ENCODE results near the gene LRRC36. TPM values are rescaled to one million over a fixed set of nuclear protein-coding genes. Genes with fewer than 3 reads are reported as not detected.
A peak's percentile ranks its signal among the peaks of the same experiment; 100 is the strongest.

LRRC36 gene
- total and polyA plus RNA-seq, 2 of the 13 experiments (the other 11 are each of a cell fraction or from before 2014, with no cell fraction given): 0.12 to 0.15 TPM

GRCh38 chr16:67415872-67416793 lies 89.5 kb downstream of the LRRC36 start, which contains the start of gene ZDHHC1 (continued):
- no peak for TF ChIP-seq USF2 (IDR thresholded peaks at IDR 0.05; ENCODE audit: low read depth, low read length)
- no peak for TF ChIP-seq USF2 (CRISPR knock-in tag; IDR thresholded peaks at IDR 0.05; ENCODE audit: borderline replicate concordance)
- peak; percentile 58; the same call in 1 of the 2 replicates for TF ChIP-seq ZNF354B (CRISPR knock-in tag; IDR thresholded peaks at IDR 0.05)
- no peak for TF ChIP-seq PTBP1 (IDR thresholded peaks at IDR 0.05; ENCODE audit: low read depth, low read length, poor library complexity, severe bottlenecking)
- TF ChIP-seq TMF1 (CRISPR knock-in tag; IDR thresholded peaks at IDR 0.05; ENCODE audit: low read depth): 0 out of 2 replicates have a peak, but pooled peaks have one; percentile 64
- TF ChIP-seq ATF5 (CRISPR knock-in tag; IDR thresholded peaks at IDR 0.05; ENCODE audit: low read depth): no peak
- TF ChIP-seq STAG1 (CRISPR knock-in tag; IDR thresholded peaks at IDR 0.05): peak; percentile 91
- TF ChIP-seq ZSCAN22 (CRISPR knock-in tag; IDR thresholded peaks at IDR 0.05): no peak
- no peak for TF ChIP-seq MLLT10 (CRISPR knock-in tag; IDR thresholded peaks at IDR 0.05)
- no peak for TF ChIP-seq ZIK1 (CRISPR knock-in tag; IDR thresholded peaks at IDR 0.05; ENCODE audit: borderline replicate concordance, low read depth)
- TF ChIP-seq ZNF576 (CRISPR knock-in tag; IDR thresholded peaks at IDR 0.05): peak; percentile 16; the same call in 1 of the 2 replicates
- no peak for TF ChIP-seq PBX2 (CRISPR knock-in tag; IDR thresholded peaks at IDR 0.05)
- TF ChIP-seq ZMYM4 (CRISPR knock-in tag; IDR thresholded peaks at IDR 0.05): peak; percentile 56; the same call in 1 of the 2 replicates
- no peak for TF ChIP-seq ZNF792 (CRISPR knock-in tag; IDR thresholded peaks at IDR 0.05)
- TF ChIP-seq ZNF775 (CRISPR knock-in tag; IDR thresholded peaks at IDR 0.05; ENCODE audit: borderline replicate concordance): no peak
- TF ChIP-seq SP1 (IDR thresholded peaks at IDR 0.05): no peak
- peak; percentile 56; the same call in 1 of the 2 replicates for TF ChIP-seq SP1 (CRISPR knock-in tag; IDR thresholded peaks at IDR 0.05)
- no peak for TF ChIP-seq SOX13 (IDR thresholded peaks at IDR 0.05)
- peak in 1 of 2 experiments; percentile 25; a peak in 2 of 4 replicates for TF ChIP-seq SOX13 (CRISPR knock-in tag; conservative IDR thresholded peaks at IDR 0.05 in 1 of 2, IDR thresholded peaks at IDR 0.05 in 1 of 2)
- no peak for TF ChIP-seq ZKSCAN8 (CRISPR knock-in tag; IDR thresholded peaks at IDR 0.05; ENCODE audit: borderline replicate concordance)
- TF ChIP-seq, protein P1, sequence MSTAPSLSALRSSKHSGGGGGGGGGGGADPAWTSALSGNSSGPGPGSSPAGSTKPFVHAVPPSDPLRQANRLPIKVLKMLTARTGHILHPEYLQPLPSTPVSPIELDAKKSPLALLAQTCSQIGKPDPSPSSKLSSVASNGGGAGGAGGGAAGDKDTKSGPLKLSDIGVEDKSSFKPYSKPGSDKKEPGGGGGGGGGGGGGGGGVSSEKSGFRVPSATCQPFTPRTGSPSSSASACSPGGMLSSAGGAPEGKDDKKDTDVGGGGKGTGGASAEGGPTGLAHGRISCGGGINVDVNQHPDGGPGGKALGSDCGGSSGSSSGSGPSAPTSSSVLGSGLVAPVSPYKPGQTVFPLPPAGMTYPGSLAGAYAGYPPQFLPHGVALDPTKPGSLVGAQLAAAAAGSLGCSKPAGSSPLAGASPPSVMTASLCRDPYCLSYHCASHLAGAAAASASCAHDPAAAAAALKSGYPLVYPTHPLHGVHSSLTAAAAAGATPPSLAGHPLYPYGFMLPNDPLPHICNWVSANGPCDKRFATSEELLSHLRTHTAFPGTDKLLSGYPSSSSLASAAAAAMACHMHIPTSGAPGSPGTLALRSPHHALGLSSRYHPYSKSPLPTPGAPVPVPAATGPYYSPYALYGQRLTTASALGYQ (CRISPR knock-in tag; IDR thresholded peaks at IDR 0.05): peak; percentile 73; the same call in 1 of the 2 replicates
- TF ChIP-seq TSC22D2 (CRISPR knock-in tag; IDR thresholded peaks at IDR 0.05; ENCODE audit: borderline replicate concordance): peak; percentile 43; the same call in 1 of the 2 replicates
- TF ChIP-seq, protein P2, sequence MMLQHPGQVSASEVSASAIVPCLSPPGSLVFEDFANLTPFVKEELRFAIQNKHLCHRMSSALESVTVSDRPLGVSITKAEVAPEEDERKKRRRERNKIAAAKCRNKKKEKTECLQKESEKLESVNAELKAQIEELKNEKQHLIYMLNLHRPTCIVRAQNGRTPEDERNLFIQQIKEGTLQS (CRISPR knock-in tag; IDR thresholded peaks at IDR 0.05): no peak
